ENCODE results near the gene RAPGEF4.

GRCh38 chr2:172950565-172950964, 214.9 kb downstream of the RAPGEF4 start:
- TF ChIP-seq CTCF (IDR thresholded peaks at IDR 0.05; ENCODE audit: low read depth, low read length) (no peak), EZH2phosphoT487 (IDR thresholded peaks at IDR 0.05; ENCODE audit: low read depth) (no peak)
